Activated naive CD4-positive, alpha-beta T cell treated with anti-CD3 and anti-CD28 coated beads, Interleukin-2, amount 50 U/mL, for 16 hours (primary cell): ENCODE results near the gene VAV1.
A peak's percentile ranks its signal among the peaks of the same experiment; 100 is the strongest.
"Not testable (repeated sequence)": the region's sequence is repeated elsewhere in the genome, so short reads cannot be mapped to it uniquely, and the experiment has no call there.

Experiments used
- DNase-seq: peaks from one replicate; pipeline ENCODE4 v3.0.0-alpha.2; 2020

VAV1 gene

GRCh38 chr19:6822311-6822670 is 49.8 kb downstream of the VAV1 start:
- DNase-seq = no peak

DNA sequence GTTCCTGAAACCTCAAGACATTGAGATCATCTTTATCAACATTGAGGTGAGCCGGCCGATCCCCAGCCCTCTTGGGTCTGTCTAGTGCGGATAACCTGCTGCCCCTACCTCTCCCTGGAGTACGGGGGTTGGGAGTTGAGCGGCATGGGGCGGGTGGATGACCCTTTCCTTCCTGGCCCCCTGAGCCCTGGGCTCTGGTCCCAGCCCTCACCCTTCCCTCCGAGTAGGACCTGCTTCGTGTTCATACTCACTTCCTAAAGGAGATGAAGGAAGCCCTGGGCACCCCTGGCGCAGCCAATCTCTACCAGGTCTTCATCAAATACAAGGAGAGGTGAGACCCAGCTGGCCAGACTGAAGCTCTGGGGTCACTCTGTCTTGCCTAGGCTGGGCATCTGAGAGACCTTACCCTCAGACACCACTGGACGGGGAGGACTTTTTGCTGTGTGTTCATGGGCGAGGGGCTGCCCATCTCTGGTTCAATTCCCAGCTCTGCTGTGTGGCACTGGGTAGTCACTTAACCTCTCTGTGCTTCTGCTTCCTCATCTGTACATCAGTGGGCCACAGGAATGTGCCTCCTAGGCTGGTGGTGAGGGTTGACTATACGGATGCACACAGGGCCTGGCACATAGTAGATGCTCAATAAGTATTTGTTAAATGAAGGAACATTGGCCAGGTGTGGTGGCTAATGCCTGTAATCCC is 52.7 kb downstream of the VAV1 start:
- no peak for DNase-seq

DNA sequence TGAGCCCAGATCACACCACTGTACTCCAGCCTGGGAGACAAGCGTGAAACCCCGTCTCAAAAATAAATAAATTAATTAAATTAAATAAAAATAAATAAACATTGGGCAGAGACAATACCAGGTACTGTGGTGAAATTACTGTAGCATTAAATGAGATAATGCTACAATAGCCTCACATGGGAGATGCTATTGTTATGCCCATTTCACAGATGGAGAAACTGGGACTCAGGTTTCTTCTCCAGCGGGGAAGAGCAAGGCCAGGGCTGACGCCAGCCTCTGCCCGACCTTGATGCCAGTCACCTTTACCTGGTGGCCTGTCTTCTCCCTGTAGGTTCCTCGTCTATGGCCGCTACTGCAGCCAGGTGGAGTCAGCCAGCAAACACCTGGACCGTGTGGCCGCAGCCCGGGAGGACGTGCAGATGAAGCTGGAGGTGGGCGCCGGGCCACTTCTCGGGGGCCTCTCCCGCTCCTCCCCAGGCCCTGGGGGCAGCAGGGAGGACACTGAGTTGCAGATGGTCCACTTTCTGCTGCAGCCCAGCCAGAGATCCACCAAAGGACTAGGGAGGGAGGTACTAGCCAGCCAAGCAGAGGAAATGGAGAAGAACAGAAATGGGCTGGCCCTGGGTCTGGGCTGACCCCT is 53.9 kb downstream of the VAV1 start:
- no peak for DNase-seq

DNA sequence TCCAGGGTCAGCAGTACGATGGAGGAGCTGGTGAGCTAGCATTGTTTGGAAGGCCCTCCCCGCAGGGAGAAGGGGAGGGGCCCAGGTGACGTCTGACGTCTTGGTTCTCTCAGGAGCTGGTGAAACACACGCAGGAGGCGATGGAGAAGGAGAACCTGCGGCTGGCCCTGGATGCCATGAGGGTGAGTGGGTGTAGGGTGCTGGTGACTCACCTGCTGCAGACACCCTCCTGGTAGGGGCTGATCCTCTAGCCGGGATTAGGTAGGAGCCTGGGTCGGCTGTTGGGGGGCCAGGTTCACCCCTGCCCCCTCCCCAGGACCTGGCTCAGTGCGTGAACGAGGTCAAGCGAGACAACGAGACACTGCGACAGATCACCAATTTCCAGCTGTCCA is 55.8 kb downstream of the VAV1 start:
- no peak for DNase-seq

- DNase-seq = peak; percentile 40
Observed at GRCh38 chr19:6828698-6829633, 56.5 kb downstream of the VAV1 start.

DNA sequence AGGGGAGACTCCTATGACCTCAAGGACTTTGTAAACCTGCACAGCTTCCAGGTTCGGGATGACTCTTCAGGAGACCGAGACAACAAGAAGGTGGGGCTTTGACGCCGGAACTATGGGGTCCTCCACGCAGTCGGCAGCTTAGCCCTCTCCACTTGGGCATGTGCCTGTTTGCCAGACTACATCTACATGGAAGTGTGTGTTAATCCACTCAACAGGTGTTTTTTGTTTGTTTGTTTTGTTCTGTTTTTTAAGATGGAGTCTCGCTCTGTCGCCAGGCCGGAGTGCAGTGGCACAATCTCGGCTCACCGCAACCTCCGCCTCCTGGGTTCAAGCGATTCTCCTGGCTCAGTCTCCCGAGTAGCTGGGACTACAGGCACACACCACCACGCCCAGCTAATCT is 57.3 kb downstream of the VAV1 start:
- DNase-seq = not testable (repeated sequence)

DNA sequence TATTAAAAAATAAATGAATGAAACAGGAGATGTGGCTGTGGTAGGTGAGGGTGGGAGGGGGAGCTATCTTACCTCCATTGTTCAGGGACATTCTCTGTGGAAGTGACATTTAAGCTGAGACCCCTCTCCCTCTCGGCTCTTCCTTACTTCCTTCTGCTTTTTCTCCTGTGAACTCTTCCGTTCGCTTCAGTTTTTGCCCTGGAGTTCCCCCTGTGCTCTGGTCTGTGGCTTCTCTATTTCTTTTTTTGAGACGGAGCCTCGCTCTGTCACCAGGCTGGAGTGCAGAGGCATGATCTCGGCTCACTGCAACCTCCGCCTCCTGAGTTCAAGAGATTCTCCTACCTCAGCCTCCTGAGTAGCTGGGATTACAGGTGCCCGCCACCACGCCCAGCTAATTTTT is 58.6 kb downstream of the VAV1 start:
- DNase-seq = not testable (repeated sequence)

- no peak for DNase-seq
Observed at GRCh38 chr19:6832412-6832811, 59.9 kb downstream of the VAV1 start.

- DNase-seq = no peak
Observed at GRCh38 chr19:6833166-6833790, 60.8 kb downstream of the VAV1 start.

GRCh38 chr19:6834433-6834832 is 61.9 kb downstream of the VAV1 start:
- no peak for DNase-seq

- no peak for DNase-seq
Observed at GRCh38 chr19:6835501-6835900, 63.0 kb downstream of the VAV1 start.

- DNase-seq = no peak
Observed at GRCh38 chr19:6837525-6837924, 65.0 kb downstream of the VAV1 start.

- no peak for DNase-seq
Observed at GRCh38 chr19:6838062-6838655, 65.7 kb downstream of the VAV1 start.

GRCh38 chr19:6842871-6843607 is 70.5 kb downstream of the VAV1 start:
- DNase-seq = no peak

DNA sequence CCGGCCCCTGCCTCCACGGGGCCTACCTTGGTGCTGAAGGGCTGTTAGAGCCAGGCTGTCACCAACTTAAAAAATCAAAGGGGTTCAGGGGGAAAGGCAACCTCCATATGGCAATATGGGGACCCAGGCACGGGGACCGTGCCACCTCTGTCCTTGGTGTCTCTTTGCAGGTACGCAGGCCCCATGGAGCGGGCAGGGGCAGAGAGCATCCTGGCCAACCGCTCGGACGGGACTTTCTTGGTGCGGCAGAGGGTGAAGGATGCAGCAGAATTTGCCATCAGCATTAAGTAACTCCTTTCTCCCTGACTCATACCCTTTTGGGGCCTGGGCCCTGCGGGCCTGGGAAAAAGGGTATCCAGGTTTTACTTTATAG is 75.3 kb downstream of the VAV1 start:
- DNase-seq = no peak

DNA sequence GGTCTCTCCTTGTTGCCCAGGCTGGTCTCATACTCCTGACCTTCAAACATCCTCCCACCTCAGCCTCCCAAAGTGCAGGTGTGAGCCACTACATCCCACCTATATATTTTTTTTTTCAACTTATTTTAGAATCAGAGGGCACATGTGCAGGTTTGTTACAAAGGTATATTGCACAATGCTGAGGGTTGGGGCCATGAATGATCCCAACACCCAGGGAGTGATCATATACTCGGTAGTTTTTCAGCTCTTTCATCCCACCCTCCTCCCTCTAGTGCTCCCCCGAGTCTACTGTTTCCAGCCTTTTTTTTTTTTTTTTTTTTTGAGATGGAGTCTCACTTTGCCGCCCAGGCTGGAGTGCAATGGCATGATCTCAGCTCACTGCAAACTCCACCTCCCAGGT is 76.5 kb downstream of the VAV1 start:
- DNase-seq = no peak

DNA sequence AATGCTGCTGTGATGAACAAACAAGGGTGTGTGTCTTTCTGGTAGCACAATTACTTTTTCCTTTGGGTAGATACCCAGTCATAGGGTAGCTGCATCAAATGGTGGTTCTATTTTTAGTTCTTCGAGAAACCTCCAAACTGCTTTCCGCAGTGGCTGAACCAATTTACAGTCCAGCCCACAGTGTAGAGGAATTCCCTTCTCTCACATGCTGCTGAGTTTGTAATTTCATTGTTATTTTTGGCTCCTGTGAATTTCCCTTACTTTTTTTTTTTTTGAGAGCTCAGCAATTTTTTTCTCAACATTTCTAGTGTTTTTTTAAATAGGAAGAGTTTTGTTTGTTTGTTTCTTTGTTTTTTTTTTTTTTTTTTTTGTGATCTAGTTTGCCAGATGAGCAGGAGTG is 77.4 kb downstream of the VAV1 start:
- no peak for DNase-seq

- DNase-seq = no peak
Observed at GRCh38 chr19:6851359-6851758, 78.9 kb downstream of the VAV1 start.

DNA sequence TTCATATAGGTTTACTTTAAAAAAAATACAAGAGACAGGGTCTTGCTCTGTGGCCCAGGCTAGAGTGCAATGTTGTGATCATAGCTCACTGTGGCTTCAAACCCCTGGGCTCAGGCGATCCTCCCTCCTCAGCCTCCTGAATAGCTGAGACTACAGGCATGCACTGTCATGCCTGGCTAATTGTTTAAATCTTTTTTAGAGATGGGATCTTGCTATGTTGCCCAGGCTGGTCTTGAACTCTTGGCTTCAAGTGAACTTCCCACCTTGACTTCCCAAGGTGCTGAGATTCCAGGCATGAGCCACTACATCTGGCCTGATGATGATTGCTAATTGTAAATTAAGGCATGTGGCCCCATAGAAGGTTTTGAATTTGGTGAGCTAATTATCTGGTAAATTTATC is 79.5 kb downstream of the VAV1 start:
- no peak for DNase-seq

- DNase-seq = no peak
Observed at GRCh38 chr19:6853868-6854267, 81.4 kb downstream of the VAV1 start.

DNA sequence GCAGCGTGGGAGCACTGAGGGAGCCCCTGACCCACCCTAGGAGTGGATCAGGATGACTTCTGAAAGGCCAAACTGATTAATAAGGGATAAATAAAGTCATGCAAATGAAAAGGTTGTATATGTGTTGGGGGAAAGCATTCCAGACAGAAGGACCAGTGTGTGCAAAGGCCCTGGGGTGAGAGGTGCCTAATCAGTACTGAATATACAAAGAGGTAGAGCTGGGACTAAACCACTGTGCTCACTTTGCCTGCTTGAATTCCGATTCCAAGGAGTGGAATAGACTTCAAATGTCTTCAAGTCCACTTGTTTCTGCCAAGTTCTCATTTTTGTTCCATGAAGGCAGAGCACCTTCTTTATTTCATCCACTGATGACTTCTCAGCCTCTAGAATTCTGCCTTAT is 82.2 kb downstream of the VAV1 start:
- DNase-seq = no peak

DNA sequence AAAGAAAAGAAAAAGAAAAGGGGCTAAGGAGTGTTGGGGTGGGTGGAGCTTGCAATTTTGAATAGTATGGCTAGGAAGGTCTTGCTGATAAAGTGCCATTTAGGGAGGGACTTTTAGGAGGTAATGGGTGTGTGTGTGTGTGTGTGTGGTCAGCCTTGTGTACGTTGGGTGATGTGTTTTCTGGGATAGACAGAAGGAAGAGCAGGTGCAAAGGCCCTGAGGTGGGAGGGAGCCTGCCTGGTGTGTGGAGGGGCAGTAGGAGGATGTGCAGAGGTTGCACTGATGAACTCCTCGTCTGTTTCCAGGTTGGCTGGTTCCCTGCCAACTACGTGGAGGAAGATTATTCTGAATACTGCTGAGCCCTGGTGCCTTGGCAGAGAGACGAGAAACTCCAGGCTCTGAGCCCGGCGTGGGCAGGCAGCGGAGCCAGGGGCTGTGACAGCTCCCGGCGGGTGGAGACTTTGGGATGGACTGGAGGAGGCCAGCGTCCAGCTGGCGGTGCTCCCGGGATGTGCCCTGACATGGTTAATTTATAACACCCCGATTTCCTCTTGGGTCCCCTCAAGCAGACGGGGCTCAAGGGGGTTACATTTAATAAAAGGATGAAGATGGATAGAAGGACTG is 84.4 kb downstream of the VAV1 start:
- no peak for DNase-seq
